GM06990 (cell line): ENCODE data around the gene CAMKMT.

ENCODE experiments used
- DNase-seq: peaks from one replicate; pipeline ENCODE4 v3.0.0-alpha.2; 2011; ENCODE audit not compliant: insufficient read length; ENCODE audit errors: extremely low read depth
- H3K27me3 ChIP-seq: replicated peaks from 2 replicates; pipeline ENCODE4 v1.6.0; 2011; ENCODE audit warnings: low read length; ENCODE audit not compliant: control insufficient read depth, insufficient read depth
- H3K36me3 ChIP-seq: 2 replicates; pipeline ENCODE4 v1.5.1; 2011; ENCODE audit warnings: low read length; ENCODE audit not compliant: control insufficient read depth, insufficient read depth
- H3K4me3 ChIP-seq: replicated peaks from 2 replicates; pipeline ENCODE4 v1.5.1; 2011; ENCODE audit warnings: low read depth, mild to moderate bottlenecking, control low read depth, low read length
- CTCF ChIP-seq: IDR thresholded peaks from 2 replicates; pipeline ENCODE4 v1.5.1; 2011; ENCODE audit warnings: low read length, control low read depth, mild to moderate bottlenecking, inconsistent platforms; ENCODE audit not compliant: insufficient read depth, poor library complexity, severe bottlenecking

The CAMKMT gene

GRCh38 chr2:44679584-44679983, 317.8 kb downstream of the CAMKMT start:
- no peaks in the 10 kb centered on the region for H3K27me3 ChIP-seq
- no peak for DNase-seq
- TF ChIP-seq CTCF = no peak
- no peak overlapping the region for H3K4me3 ChIP-seq
- no peaks in the 10 kb centered on the region for H3K36me3 ChIP-seq

GRCh38 chr2:44679990-44680389, 318.2 kb downstream of the CAMKMT start:
- no peak overlapping the region for H3K4me3 ChIP-seq
- no peak for TF ChIP-seq CTCF
- no peaks in the 10 kb centered on the region for H3K36me3 ChIP-seq
- no peaks in the 10 kb centered on the region for H3K27me3 ChIP-seq
- DNase-seq = no peak

GRCh38 chr2:44680424-44680971, 318.8 kb downstream of the CAMKMT start:
- H3K36me3 ChIP-seq = no peaks in the 10 kb centered on the region
- H3K27me3 ChIP-seq = no peaks in the 10 kb centered on the region
- DNase-seq = no peak
- H3K4me3 ChIP-seq = no peak overlapping the region
- TF ChIP-seq CTCF = no peak

GRCh38 chr2:44680983-44681531, 319.3 kb downstream of the CAMKMT start:
- no peak overlapping the region for H3K4me3 ChIP-seq
- TF ChIP-seq CTCF = no peak
- H3K27me3 ChIP-seq = no peaks in the 10 kb centered on the region
- H3K36me3 ChIP-seq = no peaks in the 10 kb centered on the region
- DNase-seq = no peak

- Histone ChIP-seq H3K36me3 (no peaks in the 10 kb centered on the region), H3K27me3 (no peaks in the 10 kb centered on the region), H3K4me3 (no peak overlapping the region)
- no peak for DNase-seq
- no peak for TF ChIP-seq CTCF
Observed at GRCh38 chr2:44682459-44682858, 320.7 kb downstream of the CAMKMT start.

- no peak for DNase-seq
- H3K27me3 ChIP-seq = no peaks in the 10 kb centered on the region
- no peak overlapping the region for H3K4me3 ChIP-seq
- TF ChIP-seq CTCF = no peak
- no peaks in the 10 kb centered on the region for H3K36me3 ChIP-seq
Observed at GRCh38 chr2:44684559-44684958, 322.8 kb downstream of the CAMKMT start.
